Measurements from ENCODE around the gene ICE1. TPM values are rescaled to one million over a fixed set of nuclear protein-coding genes. Genes with fewer than 3 reads are reported as not detected.

ICE1 gene
- polyA plus RNA-seq, 2 of the 4 experiments (the other 2 are of a cell fraction), result 16.3 to 33.1 TPM

DNA sequence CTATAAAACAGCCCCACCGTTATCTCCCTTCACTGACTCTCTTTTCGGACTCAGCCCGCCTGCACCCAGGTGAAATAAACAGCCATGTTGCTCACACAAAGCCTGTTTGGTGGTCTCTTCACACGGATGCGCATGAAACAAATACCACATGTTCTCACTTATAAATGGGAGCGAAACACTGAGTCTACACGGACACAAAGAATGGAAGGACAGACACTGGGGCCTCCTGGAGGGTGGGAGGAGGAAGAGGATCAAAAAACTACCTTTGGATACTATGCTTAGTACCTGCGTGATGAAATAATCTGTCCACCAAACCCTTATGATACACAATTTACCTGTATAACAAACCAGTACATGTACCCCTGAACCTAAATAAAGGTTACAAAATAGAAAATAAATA, 98.6 kb downstream of the ICE1 start:
- H3K4me1 ChIP-seq, result no peaks in the 10 kb centered on the region
- H3K9me3 ChIP-seq, result peaks cover 3% of the 10 kb centered on the region; the same call in 1 of the 3 replicates
- TF ChIP-seq FOSL2 (IDR thresholded peaks at IDR 0.05) (no peak), FOSL2 (CRISPR knock-in tag; IDR thresholded peaks at IDR 0.05) (no peak), BHLHE40 (IDR thresholded peaks at IDR 0.05; ENCODE audit: low read depth, low read length) (no peak), NPAS2 (CRISPR knock-in tag; IDR thresholded peaks at IDR 0.05; ENCODE audit: borderline replicate concordance) (no peak), MAZ (IDR thresholded peaks at IDR 0.05; ENCODE audit: borderline replicate concordance, low read depth, low read length) (no peak), CEBPB (IDR thresholded peaks at IDR 0.05) (no peak), JUN (IDR thresholded peaks at IDR 0.05) (no peak), ZFP36 (IDR thresholded peaks at IDR 0.05; ENCODE audit: borderline replicate concordance, partially characterized antibody) (no peak), FOXS1 (CRISPR knock-in tag; IDR thresholded peaks at IDR 0.05) (no peak), SREBF2 (IDR thresholded peaks at IDR 0.05) (no peak), ZNF302 (CRISPR knock-in tag; IDR thresholded peaks at IDR 0.05) (no peak), HDAC2 (IDR thresholded peaks at IDR 0.05) (no peak), RAD21 (conservative IDR thresholded peaks at IDR 0.05 in 1 of 2, IDR thresholded peaks at IDR 0.05 in 1 of 2) (no peak), SMC3 (IDR thresholded peaks at IDR 0.05) (no peak), GATA3 (IDR thresholded peaks at IDR 0.05; ENCODE audit: borderline replicate concordance) (no peak), POLR2A (IDR thresholded peaks at IDR 0.05; ENCODE audit: low read length) (no peak)
- TF ChIP-seq, protein P1, sequence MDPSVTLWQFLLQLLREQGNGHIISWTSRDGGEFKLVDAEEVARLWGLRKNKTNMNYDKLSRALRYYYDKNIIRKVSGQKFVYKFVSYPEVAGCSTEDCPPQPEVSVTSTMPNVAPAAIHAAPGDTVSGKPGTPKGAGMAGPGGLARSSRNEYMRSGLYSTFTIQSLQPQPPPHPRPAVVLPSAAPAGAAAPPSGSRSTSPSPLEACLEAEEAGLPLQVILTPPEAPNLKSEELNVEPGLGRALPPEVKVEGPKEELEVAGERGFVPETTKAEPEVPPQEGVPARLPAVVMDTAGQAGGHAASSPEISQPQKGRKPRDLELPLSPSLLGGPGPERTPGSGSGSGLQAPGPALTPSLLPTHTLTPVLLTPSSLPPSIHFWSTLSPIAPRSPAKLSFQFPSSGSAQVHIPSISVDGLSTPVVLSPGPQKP (IDR thresholded peaks at IDR 0.05; ENCODE audit: low read depth, low read length), result no peak
- TF ChIP-seq, protein P2, sequence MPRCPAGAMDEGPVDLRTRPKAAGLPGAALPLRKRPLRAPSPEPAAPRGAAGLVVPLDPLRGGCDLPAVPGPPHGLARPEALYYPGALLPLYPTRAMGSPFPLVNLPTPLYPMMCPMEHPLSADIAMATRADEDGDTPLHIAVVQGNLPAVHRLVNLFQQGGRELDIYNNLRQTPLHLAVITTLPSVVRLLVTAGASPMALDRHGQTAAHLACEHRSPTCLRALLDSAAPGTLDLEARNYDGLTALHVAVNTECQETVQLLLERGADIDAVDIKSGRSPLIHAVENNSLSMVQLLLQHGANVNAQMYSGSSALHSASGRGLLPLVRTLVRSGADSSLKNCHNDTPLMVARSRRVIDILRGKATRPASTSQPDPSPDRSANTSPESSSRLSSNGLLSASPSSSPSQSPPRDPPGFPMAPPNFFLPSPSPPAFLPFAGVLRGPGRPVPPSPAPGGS (IDR thresholded peaks at IDR 0.05), result no peak
- TF ChIP-seq, protein P3, sequence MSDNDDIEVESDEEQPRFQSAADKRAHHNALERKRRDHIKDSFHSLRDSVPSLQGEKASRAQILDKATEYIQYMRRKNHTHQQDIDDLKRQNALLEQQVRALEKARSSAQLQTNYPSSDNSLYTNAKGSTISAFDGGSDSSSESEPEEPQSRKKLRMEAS (IDR thresholded peaks at IDR 0.05), result no peak
- TF ChIP-seq, protein P4, sequence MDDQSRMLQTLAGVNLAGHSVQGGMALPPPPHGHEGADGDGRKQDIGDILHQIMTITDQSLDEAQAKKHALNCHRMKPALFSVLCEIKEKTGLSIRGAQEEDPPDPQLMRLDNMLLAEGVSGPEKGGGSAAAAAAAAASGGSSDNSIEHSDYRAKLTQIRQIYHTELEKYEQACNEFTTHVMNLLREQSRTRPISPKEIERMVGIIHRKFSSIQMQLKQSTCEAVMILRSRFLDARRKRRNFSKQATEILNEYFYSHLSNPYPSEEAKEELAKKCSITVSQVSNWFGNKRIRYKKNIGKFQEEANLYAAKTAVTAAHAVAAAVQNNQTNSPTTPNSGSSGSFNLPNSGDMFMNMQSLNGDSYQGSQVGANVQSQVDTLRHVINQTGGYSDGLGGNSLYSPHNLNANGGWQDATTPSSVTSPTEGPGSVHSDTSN (IDR thresholded peaks at IDR 0.05), result no peak
- WGBS (ENCODE audit: missing lambda C conversion rate), result 50% methylated on average over 8 of the region's 8 CpGs
- H3K4me2 ChIP-seq, result no peak overlapping the region
- FAIRE-seq (no peak), DNase-seq (ENCODE audit: low read depth in 1 of 2, low spot score in 1 of 2) (no peak), ATAC-seq (no peak)
- no peak overlapping the region for H3K4me3 ChIP-seq
- ChIA-PET POLR2A (no interaction called here), CTCF (no interaction called here)
- H3K27ac ChIP-seq, result no peak overlapping the region

DNA sequence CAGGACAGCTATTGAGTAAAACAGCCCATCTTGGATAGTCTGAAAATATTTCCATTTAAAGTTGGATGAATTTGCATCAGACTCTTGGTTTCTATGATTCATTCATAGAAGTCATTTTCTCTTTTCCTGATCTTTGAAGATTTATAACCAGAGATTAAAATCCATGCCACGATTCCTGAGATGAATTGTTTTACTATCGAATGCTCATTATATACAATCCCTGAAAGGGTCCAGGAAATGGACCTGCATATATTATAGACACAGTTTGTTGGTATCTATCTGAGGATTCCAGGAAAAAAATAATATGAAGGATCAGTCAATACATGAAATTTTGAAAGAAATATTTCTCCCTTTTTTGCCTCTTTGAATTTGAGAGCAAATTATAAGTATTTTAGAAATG, 99.0 kb downstream of the ICE1 start:
- ATAC-seq, result no peak
- WGBS (ENCODE audit: missing lambda C conversion rate), result 35% methylated on average over 2 of the region's 2 CpGs

More for the DNA sequence above, 99.0 kb downstream of the ICE1 start:
- Histone ChIP-seq H3K9me3 (peaks cover 3% of the 10 kb centered on the region; the same call in 1 of the 3 replicates), H3K27ac (no peak overlapping the region), H3K4me2 (no peak overlapping the region), H3K4me1 (no peaks in the 10 kb centered on the region), H3K4me3 (no peak overlapping the region)
- no peak for TF ChIP-seq HOXB13 (CRISPR knock-in tag; IDR thresholded peaks at IDR 0.05; ENCODE audit: low read depth)
- TF ChIP-seq EHF (CRISPR knock-in tag; IDR thresholded peaks at IDR 0.05), result no peak
- TF ChIP-seq, protein P5, sequence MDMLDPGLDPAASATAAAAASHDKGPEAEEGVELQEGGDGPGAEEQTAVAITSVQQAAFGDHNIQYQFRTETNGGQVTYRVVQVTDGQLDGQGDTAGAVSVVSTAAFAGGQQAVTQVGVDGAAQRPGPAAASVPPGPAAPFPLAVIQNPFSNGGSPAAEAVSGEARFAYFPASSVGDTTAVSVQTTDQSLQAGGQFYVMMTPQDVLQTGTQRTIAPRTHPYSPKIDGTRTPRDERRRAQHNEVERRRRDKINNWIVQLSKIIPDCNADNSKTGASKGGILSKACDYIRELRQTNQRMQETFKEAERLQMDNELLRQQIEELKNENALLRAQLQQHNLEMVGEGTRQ (IDR thresholded peaks at IDR 0.05), result no peak
- TF ChIP-seq RARB (CRISPR knock-in tag; IDR thresholded peaks at IDR 0.05), result no peak
- TF ChIP-seq, protein P6, sequence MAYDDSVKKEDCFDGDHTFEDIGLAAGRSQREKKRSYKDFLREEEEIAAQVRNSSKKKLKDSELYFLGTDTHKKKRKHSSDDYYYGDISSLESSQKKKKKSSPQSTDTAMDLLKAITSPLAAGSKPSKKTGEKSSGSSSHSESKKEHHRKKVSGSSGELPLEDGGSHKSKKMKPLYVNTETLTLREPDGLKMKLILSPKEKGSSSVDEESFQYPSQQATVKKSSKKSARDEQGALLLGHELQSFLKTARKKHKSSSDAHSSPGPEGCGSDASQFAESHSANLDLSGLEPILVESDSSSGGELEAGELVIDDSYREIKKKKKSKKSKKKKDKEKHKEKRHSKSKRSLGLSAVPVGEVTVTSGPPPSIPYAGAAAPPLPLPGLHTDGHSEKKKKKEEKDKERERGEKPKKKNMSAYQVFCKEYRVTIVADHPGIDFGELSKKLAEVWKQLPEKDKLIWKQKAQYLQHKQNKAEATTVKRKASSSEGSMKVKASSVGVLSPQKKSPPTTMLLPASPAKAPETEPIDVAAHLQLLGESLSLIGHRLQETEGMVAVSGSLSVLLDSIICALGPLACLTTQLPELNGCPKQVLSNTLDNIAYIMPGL (CRISPR knock-in tag; IDR thresholded peaks at IDR 0.05; ENCODE audit: borderline replicate concordance), result no peak
- TF ChIP-seq, protein P3 (IDR thresholded peaks at IDR 0.05), result no peak
- TF ChIP-seq, protein P7, sequence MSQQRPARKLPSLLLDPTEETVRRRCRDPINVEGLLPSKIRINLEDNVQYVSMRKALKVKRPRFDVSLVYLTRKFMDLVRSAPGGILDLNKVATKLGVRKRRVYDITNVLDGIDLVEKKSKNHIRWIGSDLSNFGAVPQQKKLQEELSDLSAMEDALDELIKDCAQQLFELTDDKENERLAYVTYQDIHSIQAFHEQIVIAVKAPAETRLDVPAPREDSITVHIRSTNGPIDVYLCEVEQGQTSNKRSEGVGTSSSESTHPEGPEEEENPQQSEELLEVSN (IDR thresholded peaks at IDR 0.05; ENCODE audit: borderline replicate concordance, low read depth), result no peak
- no peak for TF ChIP-seq CBX8 (IDR thresholded peaks at IDR 0.05)
- TF ChIP-seq TFCP2L1 (CRISPR knock-in tag; IDR thresholded peaks at IDR 0.05), result no peak
- no peak for TF ChIP-seq FOSB (CRISPR knock-in tag; IDR thresholded peaks at IDR 0.05)
- no peak for TF ChIP-seq CBX2 (IDR thresholded peaks at IDR 0.05; ENCODE audit: borderline replicate concordance, low read depth)
- no peak for TF ChIP-seq KDM1A (IDR thresholded peaks at IDR 0.05; ENCODE audit: low read depth)
- TF ChIP-seq NFE2L2 (conservative IDR thresholded peaks at IDR 0.05; ENCODE audit: low read length), result no peak
- no peak for TF ChIP-seq RCOR1 (IDR thresholded peaks at IDR 0.05; ENCODE audit: low read depth, low read length)
- TF ChIP-seq EP300 (IDR thresholded peaks at IDR 0.05), result no peak
- FAIRE-seq (no peak), DNase-seq (ENCODE audit: low read depth in 1 of 2, low spot score in 1 of 2) (no peak)
- ChIA-PET POLR2A (no interaction called here), CTCF (no interaction called here)

Measured in A549 (cell line).